ENCODE measurements around the gene UPK2.

The UPK2 gene

DNA sequence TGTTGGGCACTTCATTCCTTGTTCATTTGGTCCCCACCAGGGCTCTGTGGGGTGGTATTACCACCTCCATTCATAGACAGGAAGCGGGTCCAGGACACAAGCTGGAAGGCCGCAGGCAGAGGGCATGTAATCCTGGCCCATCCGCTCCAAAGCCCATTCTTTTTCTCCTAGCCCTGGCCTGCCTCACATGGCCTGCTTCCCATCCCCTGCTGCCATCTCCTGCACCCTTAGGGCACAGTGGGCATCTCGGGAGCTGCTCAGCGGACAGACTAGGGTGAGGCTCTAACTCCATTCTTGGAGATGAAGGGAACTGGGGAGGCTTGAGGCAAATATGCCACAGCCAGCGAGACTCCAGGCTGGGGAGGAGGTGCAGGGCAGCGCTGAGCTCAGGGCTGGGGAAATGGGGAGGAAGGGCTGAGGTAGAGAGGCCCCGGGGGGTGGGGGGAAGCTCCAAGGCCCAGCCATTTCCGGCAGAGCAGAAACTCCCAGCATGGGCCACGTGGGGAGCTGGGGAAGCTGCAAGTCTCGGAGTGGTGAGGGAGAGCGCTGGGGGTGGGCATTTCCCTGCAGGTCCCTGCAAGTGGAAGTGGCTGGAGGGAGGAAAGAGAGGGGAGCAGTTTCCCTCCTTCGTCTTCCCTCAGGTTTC lies 16.0 kb upstream of the UPK2 start:
- Histone ChIP-seq H3K4me1 (ENCODE audit: insufficient read depth, low read length) (peaks cover 16% of the 10 kb centered on the region), H3K9ac (ENCODE audit: low read depth, low read length) (peak overlapping the region; percentile 45), H3K27ac (ENCODE audit: low read length) (peak overlapping the region; percentile 81), H3K4me2 (ENCODE audit: insufficient read depth, low read length) (peak overlapping the region; percentile 57), H2AFZ (ENCODE audit: low read depth, low read length) (peak overlapping the region; percentile 88), H4K20me1 (ENCODE audit: insufficient read depth, low read length) (no peaks in the 10 kb centered on the region), H3K36me3 (ENCODE audit: insufficient read depth, low read length) (no peaks in the 10 kb centered on the region), H3K79me2 (ENCODE audit: insufficient read depth, low read length) (no peaks in the 10 kb centered on the region), H3K4me3 (ENCODE audit: low read depth in 1 of 2, low read length in 2 of 2) (peak overlapping the region in 1 of 2 experiments; percentile 23; a peak in 1 of 4 replicates), H3K27me3 (ENCODE audit: insufficient read depth, low read length, poor library complexity) (no peaks in the 10 kb centered on the region), H3K9me3 (ENCODE audit: insufficient read depth, low read length, severe bottlenecking) (no peaks in the 10 kb centered on the region)
- DNase-seq (peak; percentile 89), ATAC-seq (ENCODE audit: insufficient read depth, low read depth) (peak; percentile 99)
- no peak for TF ChIP-seq EZH2 (IDR thresholded peaks at IDR 0.05; ENCODE audit: borderline replicate concordance, low read depth, low read length, severe bottlenecking)
- TF ChIP-seq, protein P1, sequence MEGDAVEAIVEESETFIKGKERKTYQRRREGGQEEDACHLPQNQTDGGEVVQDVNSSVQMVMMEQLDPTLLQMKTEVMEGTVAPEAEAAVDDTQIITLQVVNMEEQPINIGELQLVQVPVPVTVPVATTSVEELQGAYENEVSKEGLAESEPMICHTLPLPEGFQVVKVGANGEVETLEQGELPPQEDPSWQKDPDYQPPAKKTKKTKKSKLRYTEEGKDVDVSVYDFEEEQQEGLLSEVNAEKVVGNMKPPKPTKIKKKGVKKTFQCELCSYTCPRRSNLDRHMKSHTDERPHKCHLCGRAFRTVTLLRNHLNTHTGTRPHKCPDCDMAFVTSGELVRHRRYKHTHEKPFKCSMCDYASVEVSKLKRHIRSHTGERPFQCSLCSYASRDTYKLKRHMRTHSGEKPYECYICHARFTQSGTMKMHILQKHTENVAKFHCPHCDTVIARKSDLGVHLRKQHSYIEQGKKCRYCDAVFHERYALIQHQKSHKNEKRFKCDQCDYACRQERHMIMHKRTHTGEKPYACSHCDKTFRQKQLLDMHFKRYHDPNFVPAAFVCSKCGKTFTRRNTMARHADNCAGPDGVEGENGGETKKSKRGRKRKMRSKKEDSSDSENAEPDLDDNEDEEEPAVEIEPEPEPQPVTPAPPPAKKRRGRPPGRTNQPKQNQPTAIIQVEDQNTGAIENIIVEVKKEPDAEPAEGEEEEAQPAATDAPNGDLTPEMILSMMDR (IDR thresholded peaks at IDR 0.05; ENCODE audit: borderline replicate concordance, extremely low read depth, low read length, poor library complexity, severe bottlenecking): no peak

DNA sequence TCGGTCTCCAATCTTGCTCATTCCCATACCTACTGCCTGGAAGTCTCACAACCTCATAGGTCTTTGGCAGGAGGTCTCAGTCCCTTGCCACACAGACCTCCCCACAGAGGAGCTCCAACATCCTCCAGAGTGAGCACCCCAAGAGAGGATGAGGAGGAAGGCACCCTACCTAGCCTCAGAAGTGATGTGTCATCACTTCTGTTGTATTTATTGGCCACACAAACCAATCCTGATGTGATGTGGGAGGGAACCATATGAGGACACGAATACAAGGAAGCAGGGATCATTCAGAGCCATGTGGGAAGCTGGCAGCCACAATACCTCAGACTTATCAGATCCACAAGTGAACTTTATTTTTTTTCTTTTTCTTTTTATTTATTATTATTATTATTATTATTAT lies 9.0 kb upstream of the UPK2 start:
- Histone ChIP-seq H3K79me2 (ENCODE audit: insufficient read depth, low read length) (no peaks in the 10 kb centered on the region), H3K27ac (ENCODE audit: low read length) (no peak overlapping the region), H4K20me1 (ENCODE audit: insufficient read depth, low read length) (no peaks in the 10 kb centered on the region), H3K9ac (ENCODE audit: low read depth, low read length) (no peak overlapping the region), H3K4me2 (ENCODE audit: insufficient read depth, low read length) (no peak overlapping the region), H2AFZ (ENCODE audit: low read depth, low read length) (no peak overlapping the region), H3K36me3 (ENCODE audit: insufficient read depth, low read length) (no peaks in the 10 kb centered on the region), H3K9me3 (ENCODE audit: insufficient read depth, low read length, severe bottlenecking) (no peaks in the 10 kb centered on the region), H3K4me3 (ENCODE audit: low read depth in 1 of 2, low read length in 2 of 2) (no peak overlapping the region), H3K4me1 (ENCODE audit: insufficient read depth, low read length) (no peaks in the 10 kb centered on the region), H3K27me3 (ENCODE audit: insufficient read depth, low read length, poor library complexity) (peaks cover 8% of the 10 kb centered on the region)
- no peak for ATAC-seq (ENCODE audit: insufficient read depth, low read depth)
- no peak for DNase-seq
- TF ChIP-seq, protein P1 (IDR thresholded peaks at IDR 0.05; ENCODE audit: borderline replicate concordance, extremely low read depth, low read length, poor library complexity, severe bottlenecking): no peak
- TF ChIP-seq EZH2 (IDR thresholded peaks at IDR 0.05; ENCODE audit: borderline replicate concordance, low read depth, low read length, severe bottlenecking): no peak

DNA sequence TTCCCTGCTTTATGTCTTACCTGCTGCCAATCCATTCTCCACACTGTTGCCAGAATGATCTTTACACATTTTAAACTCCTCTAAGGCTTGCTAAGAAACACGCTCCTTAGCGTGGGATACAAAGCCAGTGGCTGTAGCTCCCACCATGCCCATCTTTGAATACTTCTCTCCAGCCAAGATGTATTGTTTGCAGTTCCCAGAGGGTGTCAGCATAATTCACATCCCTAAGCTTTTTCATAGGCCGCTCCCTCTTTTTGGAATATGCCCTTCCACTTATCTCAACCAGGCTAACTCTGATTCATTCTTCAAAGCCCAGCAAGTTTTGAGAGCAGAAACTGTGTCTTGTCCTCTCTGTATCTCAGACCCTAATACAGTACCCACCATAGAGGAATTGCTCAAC lies 8.1 kb upstream of the UPK2 start:
- Histone ChIP-seq H3K9me3 (ENCODE audit: insufficient read depth, low read length, severe bottlenecking) (no peaks in the 10 kb centered on the region), H3K4me2 (ENCODE audit: insufficient read depth, low read length) (no peak overlapping the region), H3K36me3 (ENCODE audit: insufficient read depth, low read length) (no peaks in the 10 kb centered on the region), H2AFZ (ENCODE audit: low read depth, low read length) (no peak overlapping the region), H3K9ac (ENCODE audit: low read depth, low read length) (no peak overlapping the region), H3K79me2 (ENCODE audit: insufficient read depth, low read length) (no peaks in the 10 kb centered on the region), H3K27me3 (ENCODE audit: insufficient read depth, low read length, poor library complexity) (peaks cover 8% of the 10 kb centered on the region), H3K4me1 (ENCODE audit: insufficient read depth, low read length) (no peaks in the 10 kb centered on the region), H3K4me3 (ENCODE audit: low read depth in 1 of 2, low read length in 2 of 2) (no peak overlapping the region), H3K27ac (ENCODE audit: low read length) (no peak overlapping the region), H4K20me1 (ENCODE audit: insufficient read depth, low read length) (no peaks in the 10 kb centered on the region)
- ATAC-seq (ENCODE audit: insufficient read depth, low read depth) (no peak), DNase-seq (no peak)
- no peak for TF ChIP-seq EZH2 (IDR thresholded peaks at IDR 0.05; ENCODE audit: borderline replicate concordance, low read depth, low read length, severe bottlenecking)
- TF ChIP-seq, protein P1 (IDR thresholded peaks at IDR 0.05; ENCODE audit: borderline replicate concordance, extremely low read depth, low read length, poor library complexity, severe bottlenecking): no peak
